Erythroblast (primary cell): ENCODE results near the gene GPC5.

Source experiments
- GATA1 ChIP-seq: IDR thresholded peaks from 2 replicates; pipeline ENCODE4 v1.6.1; 2011; ENCODE audit warnings: low read depth, mild to moderate bottlenecking, control low read depth, low read length, moderate library complexity
- POLR2A ChIP-seq: IDR thresholded peaks from 2 replicates; pipeline ENCODE4 v1.6.1; 2011; ENCODE audit warnings: mild to moderate bottlenecking, low read length

- no peak for TF ChIP-seq POLR2A
- no peak for TF ChIP-seq GATA1
These were observed 1432.4 kb downstream of the GPC5 start for GRCh38 chr13:92830821-92831220.
